Esophagus muscularis mucosa (tissue), 4 donors: Measurements from ENCODE around the gene BCKDHB. TPM values are rescaled to one million over a fixed set of nuclear protein-coding genes. Genes with fewer than 3 reads are reported as not detected.

Experiments
- DNase-seq: peaks from one replicate; pipeline ENCODE4 v3.0.0-alpha.2; 2017; ENCODE audit errors: extremely low spot score
- H3K27ac ChIP-seq, 4 donors: fragments of 200-600 bp; sonication (generic); replicated peaks in 1 of 4; 1 replicate in 3 of 4; 2 replicates in 1 of 4; pipeline ENCODE4 v1.5.1; 2016 to 2019; ENCODE audit warnings: mild to moderate bottlenecking in 1 of 4
- H3K27me3 ChIP-seq, 4 donors: fragments of 200-600 bp; sonication (generic); one replicate each; pipeline versions ENCODE4 v1.5.1 to v1.6.0; 2016 to 2019
- H3K36me3 ChIP-seq, 4 donors: fragments of 200-600 bp; sonication (generic); one replicate each; pipeline ENCODE4 v1.5.1; 2016 to 2019
- H3K4me1 ChIP-seq, 4 donors: fragments of 200-600 bp; sonication (generic); one replicate each; pipeline ENCODE4 v1.5.1; 2016 to 2019
- H3K4me3 ChIP-seq, 4 donors: fragments of 200-600 bp; sonication (generic); 1 replicate in 2 of 4; 2 replicates in 2 of 4; pipeline ENCODE4 v1.5.1; 2016 to 2019; ENCODE audit warnings: mild to moderate bottlenecking in 4 of 4, moderate library complexity in 1 of 4
- H3K9me3 ChIP-seq, 4 donors: fragments of 200-600 bp; sonication (generic); 1 replicate in 3 of 4; 2 replicates in 1 of 4; pipeline ENCODE4 v1.5.1; 2016 to 2019
- EP300 ChIP-seq: sonication (generic); formaldehyde crosslinking; IDR thresholded peaks from one replicate; pipeline ENCODE4 v1.6.1; 2017; ENCODE audit warnings: antibody characterized with exemption
- POLR2A ChIP-seq: fragments of 450-650 bp; IDR thresholded peaks from one replicate; pipeline ENCODE4 v1.6.1; 2017; ENCODE audit warnings: antibody characterized with exemption, moderate library complexity, mild to moderate bottlenecking, low read depth
- POLR2AphosphoS5 ChIP-seq, 2 donors: sonication (generic); formaldehyde crosslinking; IDR thresholded peaks; one replicate each; pipeline ENCODE4 v1.6.1; 2017; ENCODE audit warnings: antibody characterized with exemption in 2 of 2
- WGBS: methylation state at CpG from one replicate; pipeline ENCODE4 v1.1.5; 2018; 5-methylcytosine and 5-hydroxymethylcytosine counted together
- intact Hi-C: fragments of 100-400 bp; cut with DNase I; formaldehyde crosslinking; loops from one replicate; pipeline ENCODE4 v1.15.1; 2023
- total RNA-seq, 4 donors: library from RNA; depleted of rRNA; stranded (reverse); fragments of >200 nt; gene quantifications; one replicate each; pipeline versions ENCODE4 v1.1.0 to v1.2.1, GENCODE V29; 2016
- TF ChIP-seq, protein P1 (sequence below), 3 experiments: fragments of 200-600 bp in 2 of 3; fragments of 450-650 bp in 1 of 3; sonication (generic) in 2 of 3; IDR thresholded peaks; one replicate each; pipeline ENCODE4 v1.5.1; 2017 to 2019; ENCODE audit warnings: antibody characterized with exemption in 3 of 3, mild to moderate bottlenecking in 2 of 3, moderate library complexity in 1 of 3

The BCKDHB gene
- total RNA-seq, 4 donors from 2014 or later, result 12.2 to 26.2 (median 20.6) TPM

DNA sequence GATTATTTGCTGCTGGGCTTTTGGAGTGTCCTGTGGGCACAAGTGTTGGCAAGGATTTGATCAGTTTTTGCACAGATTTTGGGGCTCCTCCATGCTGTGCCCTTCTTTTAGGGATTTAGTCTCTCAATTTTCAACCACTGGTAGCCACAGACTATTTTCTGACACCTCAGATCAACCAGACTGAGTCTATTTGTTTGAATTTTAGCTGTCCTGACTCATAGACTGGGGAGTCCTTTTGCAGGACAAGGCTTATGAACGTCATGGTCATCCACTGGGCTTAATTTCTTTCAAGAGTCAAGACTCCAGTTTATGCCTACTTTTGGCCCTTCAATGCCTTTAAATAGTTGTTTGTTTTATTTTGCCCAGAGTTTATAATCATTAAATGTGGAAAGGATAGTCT lies 59.3 kb downstream of the BCKDHB start:
- Histone ChIP-seq H3K4me1 (peaks cover 0 to 9% (median 2%) of the 10 kb centered on the region in 4 donors), H3K27ac (no peak overlapping the region), H3K36me3 (peaks cover 0 to 5% (median 0%) of the 10 kb centered on the region in 4 donors), H3K27me3 (no peaks in the 10 kb centered on the region), H3K4me3 (no peak overlapping the region), H3K9me3 (no peaks in the 10 kb centered on the region)
- DNase-seq, result no peak
- intact Hi-C loops, result no loop called here
- no peak for TF ChIP-seq POLR2A
- no peak for TF ChIP-seq POLR2AphosphoS5 (IDR thresholded peaks at IDR 0.05)
- TF ChIP-seq EP300, result no peak
- TF ChIP-seq, protein P1, sequence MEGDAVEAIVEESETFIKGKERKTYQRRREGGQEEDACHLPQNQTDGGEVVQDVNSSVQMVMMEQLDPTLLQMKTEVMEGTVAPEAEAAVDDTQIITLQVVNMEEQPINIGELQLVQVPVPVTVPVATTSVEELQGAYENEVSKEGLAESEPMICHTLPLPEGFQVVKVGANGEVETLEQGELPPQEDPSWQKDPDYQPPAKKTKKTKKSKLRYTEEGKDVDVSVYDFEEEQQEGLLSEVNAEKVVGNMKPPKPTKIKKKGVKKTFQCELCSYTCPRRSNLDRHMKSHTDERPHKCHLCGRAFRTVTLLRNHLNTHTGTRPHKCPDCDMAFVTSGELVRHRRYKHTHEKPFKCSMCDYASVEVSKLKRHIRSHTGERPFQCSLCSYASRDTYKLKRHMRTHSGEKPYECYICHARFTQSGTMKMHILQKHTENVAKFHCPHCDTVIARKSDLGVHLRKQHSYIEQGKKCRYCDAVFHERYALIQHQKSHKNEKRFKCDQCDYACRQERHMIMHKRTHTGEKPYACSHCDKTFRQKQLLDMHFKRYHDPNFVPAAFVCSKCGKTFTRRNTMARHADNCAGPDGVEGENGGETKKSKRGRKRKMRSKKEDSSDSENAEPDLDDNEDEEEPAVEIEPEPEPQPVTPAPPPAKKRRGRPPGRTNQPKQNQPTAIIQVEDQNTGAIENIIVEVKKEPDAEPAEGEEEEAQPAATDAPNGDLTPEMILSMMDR (IDR thresholded peaks at IDR 0.05), result no peak
- 100% methylated on average over 1 of the region's 1 CpG for WGBS

DNA sequence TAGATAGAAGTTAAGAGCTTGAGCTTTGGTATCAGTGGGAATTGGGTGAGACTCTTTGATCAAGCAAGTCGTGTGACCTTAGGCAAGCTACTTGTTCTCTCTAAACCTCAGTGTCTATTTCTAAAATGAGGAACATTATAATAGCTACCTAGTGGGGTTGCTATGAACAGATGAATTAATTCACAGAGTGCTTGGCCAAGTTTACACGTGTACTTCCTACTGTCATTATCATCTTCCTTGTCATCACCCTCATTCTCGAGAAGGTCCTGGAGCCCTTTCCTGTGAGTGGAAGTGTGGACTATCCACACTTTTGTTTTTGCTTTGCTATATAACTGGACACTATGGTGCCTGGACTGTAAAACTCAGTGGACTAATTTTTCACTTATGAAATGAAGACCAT lies 64.0 kb downstream of the BCKDHB start:
- DNase-seq, result no peak
- no peaks in the 10 kb centered on the region for H3K27me3 ChIP-seq
- intact Hi-C loops, result no loop called here
- no peaks in the 10 kb centered on the region for H3K9me3 ChIP-seq
- 71% methylated on average over 3 of the region's 3 CpGs for WGBS
- H3K4me1 ChIP-seq, result no peaks in the 10 kb centered on the region
- H3K27ac ChIP-seq, result no peak overlapping the region
- H3K4me3 ChIP-seq, result no peak overlapping the region
- H3K36me3 ChIP-seq, result peaks cover 0 to 7% (median 2%) of the 10 kb centered on the region in 4 donors
- TF ChIP-seq POLR2AphosphoS5 (IDR thresholded peaks at IDR 0.05), result no peak
- TF ChIP-seq, protein P1 (IDR thresholded peaks at IDR 0.05), result no peak
- no peak for TF ChIP-seq EP300
- TF ChIP-seq POLR2A, result no peak

DNA sequence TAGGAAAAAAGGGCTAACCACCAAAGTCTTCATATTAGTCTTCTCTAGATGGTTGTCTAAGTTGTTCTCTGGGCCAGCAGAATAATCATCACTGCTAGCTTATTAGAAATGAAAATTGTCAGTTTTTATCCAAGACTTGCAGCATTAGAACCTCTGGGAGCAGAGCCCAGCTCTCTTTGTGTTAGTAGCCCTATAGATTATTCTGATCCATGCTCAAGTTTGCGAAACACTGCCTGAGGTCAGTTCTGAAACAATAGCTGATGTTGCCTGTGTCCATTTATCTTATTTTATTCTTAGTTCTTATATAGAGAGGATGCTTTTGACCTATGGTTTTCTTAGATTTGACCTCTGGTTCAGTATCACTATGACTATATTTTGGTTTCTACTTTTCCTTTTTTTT lies 66.9 kb downstream of the BCKDHB start:
- H3K4me3 ChIP-seq, result no peak overlapping the region
- no peak for DNase-seq
- H3K36me3 ChIP-seq, result peaks cover 0 to 8% (median 0%) of the 10 kb centered on the region in 4 donors
- intact Hi-C loops, result no loop called here
- H3K27ac ChIP-seq, result no peak overlapping the region
- no peaks in the 10 kb centered on the region for H3K9me3 ChIP-seq
- WGBS, result 96% methylated on average over 1 of the region's 1 CpG
- no peaks in the 10 kb centered on the region for H3K4me1 ChIP-seq
- no peaks in the 10 kb centered on the region for H3K27me3 ChIP-seq
- TF ChIP-seq POLR2AphosphoS5 (IDR thresholded peaks at IDR 0.05) (no peak), POLR2A (no peak), EP300 (no peak)
- TF ChIP-seq, protein P1 (IDR thresholded peaks at IDR 0.05), result no peak

DNA sequence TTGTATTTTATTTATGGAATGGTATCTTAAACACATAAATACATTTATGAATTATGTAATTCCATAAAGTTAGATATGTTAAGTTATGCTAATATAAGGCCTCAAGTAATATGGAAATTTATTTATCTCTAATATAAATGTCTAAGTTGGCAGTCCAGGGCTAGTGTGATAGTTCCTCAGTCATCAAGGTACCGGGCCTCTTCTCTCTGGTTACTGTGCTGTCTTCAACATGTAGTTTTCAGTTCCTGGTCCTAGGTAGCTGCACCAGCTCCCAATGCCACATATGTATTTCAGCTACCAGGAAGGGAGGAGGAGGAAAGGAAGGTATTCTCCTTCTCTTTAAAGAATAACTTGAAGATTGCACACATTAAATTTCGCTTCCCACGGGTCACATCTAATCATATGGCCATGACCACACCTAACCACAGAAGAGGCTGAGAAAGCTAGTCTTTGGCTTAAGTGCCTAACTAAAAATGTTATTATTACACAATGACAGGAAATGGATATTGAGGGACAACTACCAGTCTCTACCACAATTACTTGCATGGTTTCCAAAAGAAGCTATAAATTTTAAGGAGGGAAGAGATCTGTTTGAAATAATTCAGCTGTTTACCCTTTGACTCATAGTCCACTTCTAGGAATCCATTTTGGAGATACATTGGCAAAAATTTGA lies 68.6 kb downstream of the BCKDHB start:
- no peak overlapping the region for H3K4me3 ChIP-seq
- H3K36me3 ChIP-seq, result peaks cover 0 to 8% (median 0%) of the 10 kb centered on the region in 4 donors
- 71% methylated on average over 3 of the region's 3 CpGs for WGBS
- intact Hi-C loops, result no loop called here
- H3K4me1 ChIP-seq, result no peaks in the 10 kb centered on the region
- H3K9me3 ChIP-seq, result no peaks in the 10 kb centered on the region
- H3K27ac ChIP-seq, result no peak overlapping the region
- no peaks in the 10 kb centered on the region for H3K27me3 ChIP-seq
- DNase-seq, result no peak
- TF ChIP-seq, protein P1 (IDR thresholded peaks at IDR 0.05), result no peak
- TF ChIP-seq EP300 (no peak), POLR2A (no peak), POLR2AphosphoS5 (IDR thresholded peaks at IDR 0.05) (no peak)

DNA sequence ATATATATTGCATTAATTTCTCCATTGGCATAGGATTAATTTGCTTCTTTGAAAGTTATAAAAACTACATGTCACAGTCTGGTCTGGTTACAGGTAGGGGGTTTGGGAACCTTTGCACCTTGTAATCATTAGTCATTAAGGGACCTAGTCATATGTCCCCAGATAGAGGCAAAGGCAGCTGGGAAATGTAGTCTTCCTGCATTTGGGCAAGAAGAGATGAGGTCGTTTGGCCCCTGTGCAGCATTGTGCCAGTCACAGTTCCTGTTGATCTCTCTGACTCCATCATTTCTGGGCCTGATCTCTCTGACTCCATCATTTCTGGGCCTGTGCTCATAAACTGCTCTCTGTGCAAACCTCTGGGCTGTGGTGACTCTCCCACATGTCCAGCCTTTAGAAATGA lies 73.2 kb downstream of the BCKDHB start:
- no peak overlapping the region for H3K27ac ChIP-seq
- no peaks in the 10 kb centered on the region for H3K4me1 ChIP-seq
- H3K36me3 ChIP-seq, result peaks cover 0 to 8% (median 0%) of the 10 kb centered on the region in 4 donors
- no peaks in the 10 kb centered on the region for H3K27me3 ChIP-seq
- TF ChIP-seq POLR2A (no peak), POLR2AphosphoS5 (IDR thresholded peaks at IDR 0.05) (no peak), EP300 (no peak)
- TF ChIP-seq, protein P1 (IDR thresholded peaks at IDR 0.05), result no peak
- H3K9me3 ChIP-seq, result no peaks in the 10 kb centered on the region
- no peak overlapping the region for H3K4me3 ChIP-seq
- intact Hi-C loops, result no loop called here
- no peak for DNase-seq
- WGBS, result 73% methylated on average over 1 of the region's 1 CpG
